Calu3 (cell line): ENCODE data around the gene PCDHGA8. TPM values are rescaled to one million over a fixed set of nuclear protein-coding genes. Genes with fewer than 3 reads are reported as not detected.
"Not testable (repeated sequence)": the region's sequence is repeated elsewhere in the genome, so short reads cannot be mapped to it uniquely, and the experiment has no call there.

Experiments used
- BruUV-seq: library from RNA; stranded (reverse); fragments of 400-500 nt; replicated peaks from 2 replicates; lab custom pipeline; 2021; lab: Mats Ljungman, UMichigan
- CTCF ChIA-PET: fragments of 300-600 bp; sonication (Branson Sonifier 250); formaldehyde crosslinking; loops from one replicate; lab custom pipeline; 2022; ENCODE audit warnings: antibody characterized with exemption; lab: Charles Lee
- DNase-seq: peaks from one replicate; pipeline ENCODE4 v3.0.0; 2022
- H3K27ac Mint-ChIP-seq: one replicate; pipeline ENCODE4 v1.8.0; 2022; ENCODE audit warnings: mixed read lengths; ENCODE audit not compliant: unreplicated experiment
- H3K27me3 Mint-ChIP-seq: one replicate; pipeline ENCODE4 v1.8.0; 2022; ENCODE audit warnings: mixed read lengths; ENCODE audit not compliant: unreplicated experiment
- H3K36me3 Mint-ChIP-seq: one replicate; pipeline ENCODE4 v1.8.0; 2022; ENCODE audit warnings: mild to moderate bottlenecking, moderate library complexity, mixed read lengths; ENCODE audit not compliant: insufficient read depth, unreplicated experiment
- H3K4me1 Mint-ChIP-seq: one replicate; pipeline ENCODE4 v1.8.0; 2022; ENCODE audit warnings: mild to moderate bottlenecking, low read depth, mixed read lengths; ENCODE audit not compliant: unreplicated experiment
- H3K4me3 Mint-ChIP-seq: one replicate; pipeline ENCODE4 v1.8.0; 2022; ENCODE audit warnings: mild to moderate bottlenecking, low read depth, moderate library complexity, mixed read lengths; ENCODE audit not compliant: unreplicated experiment
- H3K9me3 Mint-ChIP-seq: one replicate; pipeline ENCODE4 v1.8.0; 2022; ENCODE audit warnings: low read depth, mixed read lengths; ENCODE audit not compliant: unreplicated experiment
- CTCF ChIP-seq: fragments of 200-600 bp; IDR thresholded peaks from one replicate; pipeline ENCODE4 v1.8.0; 2022; ENCODE audit warnings: antibody characterized with exemption; ENCODE audit not compliant: unreplicated experiment
- intact Hi-C: fragments of 100-400 bp; cut with micrococcal nuclease; formaldehyde crosslinking; loops from one replicate; pipeline ENCODE4 v1.10.0; 2022; ENCODE audit not compliant: unreplicated experiment
- total RNA-seq: library from RNA; stranded (reverse); gene quantifications from 2 replicates; pipeline ENCODE4 v1.2.3, GENCODE V29; 2022

PCDHGA8 gene
- total RNA-seq, 1 experiment from 2014 or later, result 1.1 TPM

- intact Hi-C loops, result no loop called here
- TF ChIP-seq CTCF, result no peak
- H3K4me1 Mint-ChIP-seq, result peaks cover 20% of the 10 kb centered on the region
- no peak overlapping the region for H3K4me3 Mint-ChIP-seq
- CTCF ChIA-PET, result no interaction called here
- DNase-seq, result no peak
- peaks cover 29% of the 10 kb centered on the region for H3K36me3 Mint-ChIP-seq
- H3K27me3 Mint-ChIP-seq, result no peaks in the 10 kb centered on the region
- peaks cover 20% of the 10 kb centered on the region for H3K9me3 Mint-ChIP-seq
- no TSS peak for BruUV-seq
- H3K27ac Mint-ChIP-seq, result no peak overlapping the region
Observed at GRCh38 chr5:141413540-141414069, 21.2 kb downstream of the PCDHGA8 start.

GRCh38 chr5:141414548-141415274, 22.3 kb downstream of the PCDHGA8 start:
- Mint-ChIP-seq H3K36me3 (peaks cover 36% of the 10 kb centered on the region), H3K9me3 (peaks cover 20% of the 10 kb centered on the region), H3K4me1 (peaks cover 15% of the 10 kb centered on the region)
- H3K27ac Mint-ChIP-seq, H3K4me3 Mint-ChIP-seq, H3K27me3 Mint-ChIP-seq, BruUV-seq, DNase-seq, CTCF ChIA-PET, intact Hi-C loops: not testable (repeated sequence)

GRCh38 chr5:141415275-141415618, 22.8 kb downstream of the PCDHGA8 start:
- DNase-seq, intact Hi-C loops, H3K4me3 Mint-ChIP-seq, CTCF ChIA-PET, H3K27me3 Mint-ChIP-seq, BruUV-seq, H3K27ac Mint-ChIP-seq: not testable (repeated sequence)
- Mint-ChIP-seq H3K36me3 (peaks cover 34% of the 10 kb centered on the region), H3K9me3 (peaks cover 21% of the 10 kb centered on the region), H3K4me1 (peaks cover 11% of the 10 kb centered on the region)

- not testable (repeated sequence) for H3K4me1 Mint-ChIP-seq, BruUV-seq, H3K27me3 Mint-ChIP-seq
- peak within 1 kb of the TSS; percentile 69 for H3K4me3 Mint-ChIP-seq
- peak; percentile 88 for DNase-seq
- peak within 1 kb of the TSS; percentile 66 for H3K27ac Mint-ChIP-seq
- H3K9me3 Mint-ChIP-seq, result peaks cover 20% of the 10 kb centered on the region
- TF ChIP-seq CTCF, result peak; percentile 75
- peaks cover 37% of the 10 kb centered on the region for H3K36me3 Mint-ChIP-seq
- CTCF ChIA-PET, result interaction anchor here (0.6 to 1.7 kb wide), 14 partner anchors 9 to 202 kb away, joined by 3 to 14 read pairs (median 5); partner anchors contain the start of genes DIAPH1, PCDHB14, PCDHGA9 and PCDHGB5
- intact Hi-C loops, result loop anchor here (1.0 kb wide), 2 partner anchors 107 to 141 kb away; no protein-coding TSS in a partner anchor
Observed at GRCh38 chr5:141417494-141418172, 25.2 kb downstream of the PCDHGA8 start, which contains the start of gene PCDHGB7. TSS of gene PCDHGB7 (plus strand) at chr5:141417677. CDS start at chr5:141417860, 183 bp downstream.
